Right ventricle myocardium inferior (tissue), 1 donor: Measurements from ENCODE around the gene PSG1. TPM values are rescaled to one million over a fixed set of nuclear protein-coding genes. Genes with fewer than 3 reads are reported as not detected.
"Not testable (repeated sequence)": the region's sequence is repeated elsewhere in the genome, so short reads cannot be mapped to it uniquely, and the experiment has no call there.

ENCODE experiments used
- ATAC-seq: fragments of 200-7000 bp; cut with Tn5 transposase; one replicate; pipeline ENCODE4 v1.9.1; 2020; ENCODE audit warnings: mild to moderate bottlenecking, moderate library complexity
- DNase-seq: peaks from one replicate; pipeline ENCODE4 v3.0.0; 2021; ENCODE audit errors: missing footprints
- intact Hi-C: fragments of 100-400 bp; cut with DNase I; formaldehyde crosslinking; loops from one replicate; pipeline ENCODE4 v1.11.0; 2022
- total RNA-seq: library from RNA; stranded (reverse); fragmentation: NEBNext Ultra II Directional; extraction: Animal tissue kit (Norgen Biotek cat#: 25700); gene quantifications from one replicate; pipeline ENCODE4 v1.2.1, GENCODE V29; 2021
- donor health status: DM: no; HTN: yes; CAD: no; lungs with severe emphysema.

The PSG1 gene
- total RNA-seq, 1 donor from 2014 or later = not detected

- ATAC-seq, intact Hi-C loops, DNase-seq: not testable (repeated sequence)
These were observed 35.9 kb downstream of the PSG1 start for GRCh38 chr19:42843631-42844030.

GRCh38 chr19:42832746-42833442 is 46.6 kb downstream of the PSG1 start:
- DNase-seq, intact Hi-C loops, ATAC-seq: not testable (repeated sequence)

GRCh38 chr19:42832023-42832680 is 47.4 kb downstream of the PSG1 start:
- intact Hi-C loops, DNase-seq, ATAC-seq: not testable (repeated sequence)

- ATAC-seq (no peak), DNase-seq (no peak)
- intact Hi-C loops = no loop called here
These were observed 48.1 kb downstream of the PSG1 start for GRCh38 chr19:42831221-42832019.

DNA sequence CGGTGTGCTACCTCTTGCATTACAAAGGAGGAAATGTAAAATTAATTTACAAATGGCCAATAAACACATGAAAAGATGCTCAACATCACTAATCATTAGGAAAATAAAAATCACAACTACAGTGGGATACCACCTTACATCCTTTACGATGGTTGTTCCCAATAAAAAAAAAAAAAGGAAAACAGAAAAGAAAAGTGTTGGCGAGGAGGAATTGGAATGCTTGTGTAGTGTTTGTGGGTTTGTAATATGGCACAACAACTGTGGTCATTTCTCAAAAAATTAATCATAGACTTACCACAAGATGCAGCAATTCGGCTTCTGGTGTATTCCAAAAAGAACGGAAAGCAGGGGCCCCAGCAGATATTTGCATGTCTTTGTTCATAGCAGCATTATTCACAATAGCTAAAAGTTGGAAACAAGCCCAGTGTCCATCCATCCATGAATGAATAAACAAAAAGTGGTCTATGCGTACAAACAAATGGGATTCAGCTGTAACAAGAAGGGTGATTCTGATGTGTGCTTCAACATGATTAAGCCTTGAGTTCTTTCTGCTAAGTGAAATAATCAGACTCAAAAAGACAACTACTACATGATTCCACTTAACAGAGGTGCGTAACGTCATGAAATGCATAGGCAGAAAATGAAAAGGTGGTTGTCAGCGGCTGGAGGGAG is 58.1 kb downstream of the PSG1 start:
- ATAC-seq, intact Hi-C loops, DNase-seq: not testable (repeated sequence)

DNA sequence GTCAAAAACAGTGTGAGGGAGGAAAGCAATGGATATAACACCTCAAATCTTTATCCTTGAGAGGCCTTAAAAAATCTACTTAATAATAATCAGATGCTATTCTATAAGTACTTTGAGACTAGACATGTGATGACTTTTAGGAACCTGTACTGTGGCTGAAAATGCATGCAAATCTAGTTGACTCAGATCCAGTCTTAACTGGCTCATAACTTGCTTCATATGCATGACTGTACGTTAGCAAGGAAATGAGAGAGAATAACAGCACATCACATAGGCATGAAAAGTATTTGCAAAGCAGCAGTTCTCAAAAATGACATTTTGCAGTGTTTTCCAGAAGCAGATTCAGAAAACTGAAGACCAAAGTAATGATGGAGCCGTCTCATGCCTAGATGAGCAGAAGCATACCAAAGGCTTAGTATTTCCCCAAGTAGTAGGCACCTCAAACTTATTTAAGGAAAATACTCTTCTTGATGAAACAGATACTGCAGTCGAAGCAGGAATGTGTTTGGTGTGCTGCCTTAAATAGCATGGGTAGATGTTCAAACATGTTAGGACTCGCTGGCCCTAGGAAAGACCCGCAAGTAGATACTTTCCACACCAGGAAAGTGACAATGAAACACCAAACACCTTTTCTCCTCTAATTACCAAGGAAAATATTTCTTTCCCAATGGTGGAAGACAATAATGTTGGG is 59.4 kb downstream of the PSG1 start:
- ATAC-seq, intact Hi-C loops, DNase-seq: not testable (repeated sequence)

GRCh38 chr19:42816894-42817293 is 62.6 kb downstream of the PSG1 start:
- DNase-seq (no peak), ATAC-seq (no peak)

More at GRCh38 chr19:42816894-42817293, 62.6 kb downstream of the PSG1 start:
- intact Hi-C loops = no loop called here

Other genes starting within 250 kb of the PSG1 start
- not detected for gene PSG3, start 139.2 kb downstream of the PSG1 start, total RNA-seq
- gene PSG8, start 114.0 kb downstream of the PSG1 start, total RNA-seq = not detected
- not detected for gene PSG6, start 38.2 kb upstream of the PSG1 start, total RNA-seq
- gene PSG7, start 57.5 kb upstream of the PSG1 start, total RNA-seq = not detected
- gene PSG11, start 146.8 kb upstream of the PSG1 start, total RNA-seq = not detected
- gene PSG2, start 203.0 kb upstream of the PSG1 start, total RNA-seq = not detected